Stimulated activated CD4-positive, alpha-beta T cell treated with anti-CD3 and anti-CD28 coated beads, Interleukin-15, amount 100 ng/mL, for 24 hours (primary cell): ENCODE data around the gene FAM237B.
"Not testable (repeated sequence)": the region's sequence is repeated elsewhere in the genome, so short reads cannot be mapped to it uniquely, and the experiment has no call there.

Experiments
- DNase-seq: peaks from one replicate; pipeline ENCODE4 v3.0.0-alpha.2; 2020

FAM237B gene

GRCh38 chr7:90320801-90321494, at the start of gene FAM237B:
TSS of gene FAM237B (minus strand) at chr7:90321304. CDS start at chr7:90319748, 1,556 bp downstream.
- DNase-seq = peak; percentile 14

DNA sequence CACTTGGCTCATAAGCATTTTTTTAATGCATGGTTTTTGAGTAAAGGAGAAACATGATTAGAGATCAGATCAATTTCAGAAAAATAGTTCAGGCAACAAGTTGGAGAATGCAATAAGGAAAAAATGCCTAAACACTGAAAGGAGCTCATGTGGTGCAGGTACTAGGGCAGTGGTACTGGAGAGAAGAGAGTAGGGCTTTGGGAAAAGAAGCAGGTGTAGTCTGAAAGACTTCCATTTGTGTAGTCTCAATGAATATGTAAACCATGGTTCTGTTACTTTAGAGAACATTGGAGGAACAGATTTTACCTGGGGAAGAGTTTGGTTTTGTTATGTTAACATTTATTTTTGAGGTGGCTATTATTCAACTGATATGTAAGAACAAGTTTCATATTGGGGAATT, 30.9 kb upstream of the FAM237B start:
- no peak for DNase-seq

DNA sequence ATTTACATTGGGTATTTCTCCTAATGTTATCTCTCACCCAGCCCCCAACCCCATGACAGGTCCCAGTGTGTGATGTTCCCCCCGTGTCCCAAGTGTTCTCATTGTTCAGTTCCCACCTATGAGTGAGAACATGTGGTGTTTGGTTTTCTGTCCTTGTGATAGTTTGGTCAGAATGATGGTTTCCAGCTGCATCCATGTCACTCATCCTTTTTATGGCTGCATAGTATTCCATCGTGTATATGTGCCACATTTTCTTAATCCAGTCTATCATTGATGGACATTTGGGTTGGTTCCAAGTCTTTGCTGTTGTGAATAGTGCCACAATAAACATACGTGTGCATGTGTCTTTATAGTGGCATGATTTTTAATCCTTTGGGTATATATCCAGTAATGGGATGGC, 28.9 kb upstream of the FAM237B start:
- not testable (repeated sequence) for DNase-seq

- no peak for DNase-seq
These were observed 28.2 kb upstream of the FAM237B start for GRCh38 chr7:90349305-90349704.

DNA sequence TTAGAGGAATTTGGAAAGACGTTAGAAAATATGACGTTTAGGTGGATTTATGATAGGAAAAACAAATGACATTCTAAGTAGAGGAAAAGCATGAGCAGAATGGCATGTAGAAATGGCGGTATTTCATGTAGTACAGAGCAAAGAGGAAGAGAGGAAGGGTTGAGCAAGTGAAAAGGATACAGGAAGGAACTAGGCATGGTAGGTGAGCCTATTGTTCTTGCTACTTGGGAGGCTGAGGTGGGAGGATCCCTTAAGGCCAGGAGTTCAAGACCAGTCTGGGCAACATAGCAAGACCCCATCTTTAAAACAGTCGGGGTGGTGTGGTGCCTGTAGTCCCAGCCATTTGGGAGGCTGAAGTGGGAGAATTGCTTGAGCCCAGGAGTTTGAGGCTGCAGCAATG, 26.7 kb upstream of the FAM237B start:
- no peak for DNase-seq

DNA sequence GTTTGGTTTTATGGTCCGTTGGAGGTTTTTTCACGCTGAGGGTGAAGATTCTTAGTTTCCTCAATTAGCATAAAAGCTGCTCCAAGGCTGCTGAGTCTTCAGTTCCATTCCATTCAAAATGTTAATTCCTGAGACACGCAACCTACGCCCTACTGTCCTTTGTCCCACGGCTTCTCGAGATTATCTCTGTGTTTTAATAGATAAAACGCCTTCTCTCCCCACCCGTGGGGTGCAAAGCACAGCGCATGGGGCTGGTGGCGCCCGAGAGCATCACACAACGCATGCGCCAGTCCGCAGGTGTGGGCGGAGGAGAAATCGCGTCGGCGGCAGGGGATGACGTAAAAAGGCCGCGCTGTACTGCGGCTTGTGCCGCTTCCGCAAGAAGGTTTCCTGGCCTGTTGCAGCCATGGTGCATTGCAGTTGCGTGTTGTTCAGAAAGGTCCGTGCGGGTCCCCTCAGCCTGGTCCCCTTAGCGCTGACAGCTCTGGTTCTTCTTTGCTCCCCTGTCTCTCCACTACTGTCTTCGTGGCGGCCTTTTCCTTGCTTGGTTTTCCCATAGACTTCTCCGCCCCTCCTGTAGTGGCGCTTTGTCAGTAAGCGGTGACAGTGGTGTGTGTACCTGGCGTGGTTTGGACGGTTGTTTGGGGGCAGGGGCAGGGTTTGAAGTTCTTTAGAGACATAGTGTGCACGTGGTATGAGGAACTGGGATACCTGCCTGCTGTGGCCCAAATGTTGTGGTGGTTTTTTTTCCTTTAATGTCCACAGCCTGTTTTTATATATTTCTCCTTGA, 25.4 kb upstream of the FAM237B start, which contains the start of gene GTPBP10:
GTPBP10 (plus strand) TSS at position 381 of the 790 bp plus-strand sequence; CDS start at position 407, 26 bp downstream.
- peak; percentile 95 for DNase-seq

- DNase-seq = no peak
These were observed 24.7 kb upstream of the FAM237B start for GRCh38 chr7:90345595-90346335.

DNA sequence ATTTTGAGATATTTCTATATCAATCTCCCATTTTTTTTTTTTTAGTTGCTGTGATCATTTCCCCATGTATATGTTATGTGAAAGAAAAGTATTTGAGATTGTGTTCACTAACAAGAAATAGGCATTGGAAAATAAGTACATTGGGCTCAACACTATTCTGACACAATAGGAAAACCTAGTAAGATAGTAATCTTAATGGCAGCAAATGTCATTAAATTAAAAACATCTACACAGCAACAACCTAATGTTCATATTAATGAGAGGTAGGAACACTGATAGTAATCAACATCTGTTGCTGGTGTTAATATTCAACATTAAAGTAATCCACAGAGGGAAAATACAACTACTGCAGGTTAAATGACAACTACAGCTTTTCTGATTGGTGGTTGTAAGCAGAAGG, 23.9 kb upstream of the FAM237B start:
- DNase-seq = no peak

DNA sequence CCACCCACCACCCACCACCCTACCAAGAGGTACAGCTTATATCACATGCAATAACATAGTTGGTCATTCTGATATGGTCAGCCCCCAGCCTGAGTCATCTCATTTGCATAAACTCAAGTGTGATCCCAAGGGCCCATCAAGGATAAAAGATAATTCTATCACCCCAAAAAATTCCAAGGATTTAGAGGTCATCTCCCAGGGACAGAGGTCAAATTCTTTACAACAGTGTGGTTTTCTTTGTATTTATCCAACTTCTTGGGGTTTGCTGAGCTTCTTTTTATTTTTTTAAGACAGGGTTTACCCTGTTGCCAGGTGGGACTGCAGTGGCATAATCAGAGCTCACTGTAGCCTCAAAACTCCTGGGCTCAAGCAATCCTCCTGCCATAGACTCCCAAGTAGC, 16.0 kb upstream of the FAM237B start:
- no peak for DNase-seq

DNA sequence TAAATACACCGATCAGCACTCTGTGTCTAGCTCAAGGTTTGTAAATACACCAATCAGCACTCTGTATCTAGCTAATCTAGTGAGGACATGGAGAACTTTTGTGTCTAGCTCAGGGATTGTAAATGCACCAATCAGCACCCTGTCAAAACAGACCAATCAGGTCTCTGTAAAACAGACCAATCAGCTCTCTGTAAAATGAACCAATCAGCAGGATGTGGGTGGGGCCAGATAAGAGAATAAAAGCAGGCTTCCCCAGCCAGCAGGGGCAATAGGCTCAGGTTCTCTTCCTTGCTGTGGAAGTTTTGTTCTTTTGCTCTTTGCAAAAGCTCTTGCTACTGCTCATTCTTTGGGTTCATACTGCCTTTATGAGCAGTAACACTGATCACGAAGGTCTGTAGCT, 13.8 kb upstream of the FAM237B start:
- DNase-seq = not testable (repeated sequence)

DNA sequence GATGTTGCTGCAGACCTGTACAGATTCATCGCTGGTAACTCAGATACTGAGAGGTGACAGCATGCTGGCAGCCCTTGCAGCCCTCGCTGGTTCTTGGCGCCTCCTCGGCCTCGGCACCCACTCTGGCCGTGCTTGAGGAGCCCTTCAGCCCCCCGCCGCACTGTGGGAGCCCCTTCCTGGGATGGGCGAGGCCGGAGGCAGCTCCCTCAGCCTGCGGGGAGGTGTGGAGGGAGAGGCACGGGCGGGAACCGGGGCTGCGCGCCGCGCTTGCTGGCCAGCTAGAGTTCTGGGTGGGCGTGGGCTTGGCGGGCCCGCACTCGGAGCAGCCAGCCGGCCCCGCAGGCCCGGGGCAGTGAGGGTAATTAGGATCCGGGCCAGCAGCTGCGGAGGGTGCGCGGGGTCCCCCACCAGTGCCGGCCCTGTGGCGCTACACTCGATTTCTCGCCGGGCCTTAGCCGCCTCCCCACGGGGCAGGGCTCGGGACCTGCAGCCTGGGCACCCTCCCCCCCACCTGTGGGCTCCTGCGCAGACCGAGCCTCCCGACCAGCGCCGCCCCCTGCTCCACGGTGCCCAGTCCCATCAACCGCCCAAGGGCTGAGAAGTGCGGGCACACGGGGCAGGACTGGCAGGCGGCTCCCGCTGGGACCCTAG, 13.2 kb upstream of the FAM237B start:
- no peak for DNase-seq

- DNase-seq = no peak
These were observed 5.4 kb upstream of the FAM237B start for GRCh38 chr7:90326500-90326899.

GRCh38 chr7:90322837-90323236, 1.7 kb upstream of the FAM237B start:
- DNase-seq = no peak

DNA sequence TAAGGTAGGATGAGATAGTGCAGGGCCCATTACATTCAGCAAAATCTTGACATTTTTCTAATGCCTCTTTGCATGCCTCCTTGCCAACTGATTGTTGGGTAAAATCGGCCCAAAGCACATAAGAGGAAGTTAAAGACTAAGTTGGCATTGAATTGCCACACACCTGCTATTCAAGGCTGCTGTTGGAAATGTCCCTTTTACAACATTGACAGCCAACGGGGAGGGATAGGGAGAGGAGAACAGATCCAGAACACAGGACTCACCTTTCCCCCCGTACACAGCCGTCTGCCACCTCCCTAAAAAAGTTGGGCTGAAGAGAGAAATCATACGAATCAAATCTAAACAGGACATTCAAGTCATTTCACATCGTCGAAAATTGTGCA, 695 bp downstream of the FAM237B start:
- DNase-seq = no peak

DNA sequence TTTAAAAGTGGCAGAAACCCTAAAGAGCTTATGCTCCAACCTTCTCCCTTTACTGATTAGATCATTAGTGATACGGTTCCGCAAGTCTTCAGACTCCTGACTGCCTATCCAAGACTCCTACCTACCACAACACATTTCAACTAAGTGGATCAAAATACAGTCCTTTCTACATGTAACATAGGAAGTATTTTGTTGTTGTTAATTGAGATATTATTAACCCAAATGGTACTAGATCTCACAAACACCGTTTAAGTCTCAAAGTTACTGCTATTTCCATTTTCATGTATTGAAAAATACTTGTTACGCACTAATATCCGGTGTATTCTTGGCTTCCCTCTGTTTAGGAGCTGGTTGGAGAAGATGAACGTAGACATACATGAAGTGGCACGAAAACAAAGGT, 1.1 kb downstream of the FAM237B start:
- DNase-seq = no peak

GRCh38 chr7:90313907-90314306, 7.2 kb downstream of the FAM237B start:
- DNase-seq = no peak

DNA sequence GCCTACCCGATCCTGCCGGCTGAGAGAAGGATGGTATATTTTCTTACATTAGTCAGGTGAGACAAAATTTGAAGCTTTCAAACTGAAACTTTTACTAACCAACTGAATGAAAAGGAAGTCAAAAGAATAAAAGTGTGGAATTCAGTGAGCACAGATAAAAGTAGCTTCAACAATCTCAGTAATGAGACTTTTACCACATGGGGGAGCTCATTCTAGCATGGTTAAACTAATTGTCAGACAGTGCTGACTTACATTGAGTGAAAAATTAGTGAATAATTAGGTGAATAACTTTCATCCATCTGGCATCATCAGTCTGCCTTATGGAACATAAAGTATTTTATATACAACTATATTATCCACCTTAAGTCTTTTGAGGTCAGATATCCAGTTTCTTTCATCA, 8.4 kb downstream of the FAM237B start:
- DNase-seq = no peak

- no peak for DNase-seq
These were observed 9.9 kb downstream of the FAM237B start for GRCh38 chr7:90311175-90311574.

DNA sequence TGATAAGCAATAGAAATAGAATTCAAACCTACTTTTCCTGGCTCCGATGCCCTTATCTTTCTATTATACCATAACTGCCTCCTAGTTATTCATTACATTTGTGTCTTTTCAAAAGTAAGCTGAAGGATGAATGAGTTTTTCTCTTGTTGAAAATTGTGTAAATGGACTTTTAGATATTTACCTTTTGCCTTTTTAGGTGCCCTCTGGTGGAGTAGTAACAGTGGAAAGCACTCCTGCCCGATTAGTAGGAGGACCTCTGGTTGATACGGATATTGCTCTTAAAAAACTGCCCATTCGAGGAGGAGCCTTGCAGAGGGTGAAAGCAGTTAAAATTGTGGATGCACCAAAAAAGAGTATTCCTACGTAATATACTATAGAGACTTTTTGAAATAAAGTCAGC, 11.2 kb downstream of the FAM237B start:
- DNase-seq = no peak

- DNase-seq = no peak
These were observed 17.9 kb downstream of the FAM237B start for GRCh38 chr7:90303241-90303640.

- no peak for DNase-seq
These were observed 22.7 kb downstream of the FAM237B start for GRCh38 chr7:90298145-90299038.
